GM23338 (cell line): ENCODE data around the gene LMO2. TPM values are rescaled to one million over a fixed set of nuclear protein-coding genes. Genes with fewer than 3 reads are reported as not detected.

ENCODE experiments used
- ATAC-seq: fragments of 200-7000 bp; cut with Tn5 transposase; 3 replicates; pipeline ENCODE4 v1.9.1; 2020
- DNase-seq: peaks from one replicate; pipeline ENCODE4 v3.0.0-alpha.2; 2015; ENCODE audit warnings: low spot score
- H2AFZ ChIP-seq: fragments of 200-600 bp; sonication (generic); 2 replicates; pipeline ENCODE4 v1.8.0; 2016; ENCODE audit warnings: antibody characterized with exemption, mild to moderate bottlenecking, moderate library complexity
- H3F3A ChIP-seq: fragments of 200-600 bp; sonication (generic); replicated peaks from 2 replicates; pipeline ENCODE4 v1.8.0; 2017; ENCODE audit warnings: antibody characterized with exemption, mixed run types, low read depth
- H3K27ac ChIP-seq: fragments of 200-600 bp; sonication (generic); 2 replicates; pipeline ENCODE4 v1.6.1; 2016; ENCODE audit warnings: low read depth
- H3K27me3 ChIP-seq: fragments of 200-600 bp; sonication (generic); 2 replicates; pipeline ENCODE4 v1.8.0; 2016; ENCODE audit warnings: mild to moderate bottlenecking, mixed run types, moderate library complexity; ENCODE audit not compliant: insufficient read depth
- H3K36me3 ChIP-seq: fragments of 200-600 bp; sonication (generic); 2 replicates; pipeline ENCODE4 v1.8.0; 2016; ENCODE audit warnings: mild to moderate bottlenecking; ENCODE audit not compliant: insufficient read depth
- H3K4me1 ChIP-seq: fragments of 200-600 bp; sonication (generic); 2 replicates; pipeline ENCODE4 v1.8.0; 2016; ENCODE audit warnings: mild to moderate bottlenecking, moderate library complexity; ENCODE audit not compliant: insufficient read depth
- H3K4me2 ChIP-seq: fragments of 200-600 bp; sonication (generic); 2 replicates; pipeline ENCODE4 v1.7.1; 2017; ENCODE audit warnings: mixed run types
- H3K4me3 ChIP-seq: fragments of 200-600 bp; sonication (generic); 2 replicates; pipeline ENCODE4 v1.6.1; 2016; ENCODE audit warnings: mixed run types
- H3K79me2 ChIP-seq: fragments of 200-600 bp; sonication (generic); replicated peaks from 2 replicates; pipeline ENCODE4 v1.8.0; 2017; ENCODE audit warnings: mild to moderate bottlenecking; ENCODE audit not compliant: insufficient read depth
- H3K9me2 ChIP-seq: fragments of 200-600 bp; sonication (generic); 2 replicates; pipeline ENCODE4 v1.8.0; 2017; ENCODE audit not compliant: insufficient read depth
- H4K20me1 ChIP-seq: fragments of 200-600 bp; sonication (generic); replicated peaks from 2 replicates; pipeline ENCODE4 v1.8.0; 2017; ENCODE audit warnings: mild to moderate bottlenecking; ENCODE audit not compliant: insufficient read depth
- H3K27ac Mint-ChIP-seq: 2 replicates; pipeline ENCODE4 v1.8.0; 2020; ENCODE audit warnings: inconsistent platforms, mild to moderate bottlenecking, moderate library complexity, mixed read lengths
- H3K27me3 Mint-ChIP-seq: 3 replicates; pipeline ENCODE4 v1.8.0; 2022; ENCODE audit warnings: low read depth, mild to moderate bottlenecking, moderate library complexity, mixed read lengths, inconsistent platforms; ENCODE audit not compliant: insufficient read depth, poor library complexity
- H3K36me3 Mint-ChIP-seq: 3 replicates; pipeline ENCODE4 v1.8.0; 2021; ENCODE audit warnings: low read depth, mild to moderate bottlenecking, inconsistent platforms, moderate library complexity, mixed read lengths
- H3K4me1 Mint-ChIP-seq: 3 replicates; pipeline ENCODE4 v1.8.0; 2020; ENCODE audit warnings: mild to moderate bottlenecking, inconsistent platforms, mixed read lengths
- H3K4me3 Mint-ChIP-seq: 3 replicates; pipeline ENCODE4 v1.8.0; 2021; ENCODE audit warnings: moderate library complexity, mild to moderate bottlenecking, inconsistent platforms, mixed read lengths
- H3K9me3 Mint-ChIP-seq: 3 replicates; pipeline ENCODE4 v1.8.0; 2020; ENCODE audit warnings: moderate library complexity, mild to moderate bottlenecking, inconsistent platforms, mixed read lengths
- CREB1 ChIP-seq: fragments of 250-450 bp; sonication (Bioruptor Pico); IDR thresholded peaks from 2 replicates; pipeline ENCODE4 v1.5.0; 2020; ENCODE audit warnings: low read depth, mild to moderate bottlenecking, moderate library complexity
- CTCF ChIP-seq, 2 experiments: fragments of 200-600 bp in 1 of 2; sonication (generic) in 1 of 2; conservative IDR thresholded peaks; 2 replicates each; pipeline versions ENCODE4 v1.5.1 to v1.6.1; 2016 to 2017; ENCODE audit warnings: antibody characterized with exemption in 2 of 2, low read depth in 2 of 2, mild to moderate bottlenecking in 2 of 2, moderate library complexity in 1 of 2
- EZH2 ChIP-seq: fragments of 200-600 bp; sonication (generic); IDR thresholded peaks from one replicate; pipeline ENCODE4 v1.8.0; 2017; ENCODE audit warnings: antibody characterized with exemption, mild to moderate bottlenecking, low read depth; ENCODE audit not compliant: unreplicated experiment
- EZH2phosphoT487 ChIP-seq: fragments of 200-600 bp; sonication (generic); IDR thresholded peaks from one replicate; pipeline ENCODE4 v1.8.1; 2018; ENCODE audit warnings: antibody characterized with exemption; ENCODE audit not compliant: unreplicated experiment
- JUNB ChIP-seq: IDR thresholded peaks from one replicate; pipeline ENCODE4 v1.6.1; 2016; ENCODE audit warnings: antibody characterized with exemption; ENCODE audit not compliant: unreplicated experiment
- NANOG ChIP-seq: IDR thresholded peaks from 2 replicates; pipeline ENCODE4 v1.6.1; 2016; ENCODE audit warnings: antibody characterized with exemption, borderline replicate concordance
- POLR2AphosphoS5 ChIP-seq: IDR thresholded peaks from 2 replicates; pipeline ENCODE4 v1.6.1; 2016; ENCODE audit warnings: antibody characterized with exemption, low read depth
- STAT1 ChIP-seq: IDR thresholded peaks from one replicate; pipeline ENCODE4 v1.6.1; 2016; ENCODE audit warnings: antibody characterized with exemption; ENCODE audit not compliant: unreplicated experiment
- ZNF114 ChIP-seq: fragments of 250-450 bp; sonication (Bioruptor Pico); IDR thresholded peaks from 2 replicates; pipeline ENCODE4 v1.5.0; 2020; ENCODE audit warnings: mild to moderate bottlenecking, moderate library complexity
- ZNF331 ChIP-seq: fragments of 250-450 bp; sonication (Bioruptor Pico); IDR thresholded peaks from 2 replicates; pipeline ENCODE4 v1.5.0; 2020; ENCODE audit warnings: low read depth, mild to moderate bottlenecking, moderate library complexity
- polyA plus RNA-seq: library from polyadenylated mRNA; unstranded; fragments of >200 nt; fragmentation: Nextera tagmentation; extraction: Ambion mirVana; gene quantifications from 2 replicates; pipeline ENCODE4 v1.2.1, GENCODE V29; 2016
- total RNA-seq: library from RNA; depleted of rRNA; stranded (reverse); fragments of >200 nt; shearing (Covaris generic); gene quantifications from 2 replicates; pipeline ENCODE4 v1.2.3, GENCODE V29; 2014
- TF ChIP-seq, protein P1 (sequence below): IDR thresholded peaks from one replicate; pipeline ENCODE4 v1.6.1; 2018; ENCODE audit warnings: antibody characterized with exemption; ENCODE audit not compliant: unreplicated experiment
- TF ChIP-seq, protein P2 (sequence below): IDR thresholded peaks from 2 replicates; pipeline ENCODE4 v1.6.1; 2016; ENCODE audit warnings: antibody characterized with exemption
- TF ChIP-seq, protein P3 (sequence below): fragments of 250-450 bp; sonication (Bioruptor Pico); IDR thresholded peaks from 2 replicates; pipeline ENCODE4 v1.5.0; 2020; ENCODE audit warnings: mild to moderate bottlenecking, moderate library complexity

The LMO2 gene
- total and polyA plus RNA-seq, 2 experiments from 2014 or later, result 1.4 to 3.1 TPM

GRCh38 chr11:33860926-33861325 lies 30.9 kb downstream of the LMO2 start:
- H3K4me2 ChIP-seq, result no peak overlapping the region
- Mint-ChIP-seq H3K4me3 (no peak overlapping the region), H3K4me1 (peaks cover 11% of the 10 kb centered on the region), H3K27me3 (peaks cover 5% of the 10 kb centered on the region), H3K27ac (no peak overlapping the region), H3K36me3 (no peaks in the 10 kb centered on the region), H3K9me3 (no peaks in the 10 kb centered on the region)
- no peaks in the 10 kb centered on the region for H3K9me2 ChIP-seq
- no peak for TF ChIP-seq ZNF114
- TF ChIP-seq JUNB, result no peak
- TF ChIP-seq EZH2phosphoT487, result no peak
- TF ChIP-seq STAT1, result no peak
- TF ChIP-seq, protein P1, sequence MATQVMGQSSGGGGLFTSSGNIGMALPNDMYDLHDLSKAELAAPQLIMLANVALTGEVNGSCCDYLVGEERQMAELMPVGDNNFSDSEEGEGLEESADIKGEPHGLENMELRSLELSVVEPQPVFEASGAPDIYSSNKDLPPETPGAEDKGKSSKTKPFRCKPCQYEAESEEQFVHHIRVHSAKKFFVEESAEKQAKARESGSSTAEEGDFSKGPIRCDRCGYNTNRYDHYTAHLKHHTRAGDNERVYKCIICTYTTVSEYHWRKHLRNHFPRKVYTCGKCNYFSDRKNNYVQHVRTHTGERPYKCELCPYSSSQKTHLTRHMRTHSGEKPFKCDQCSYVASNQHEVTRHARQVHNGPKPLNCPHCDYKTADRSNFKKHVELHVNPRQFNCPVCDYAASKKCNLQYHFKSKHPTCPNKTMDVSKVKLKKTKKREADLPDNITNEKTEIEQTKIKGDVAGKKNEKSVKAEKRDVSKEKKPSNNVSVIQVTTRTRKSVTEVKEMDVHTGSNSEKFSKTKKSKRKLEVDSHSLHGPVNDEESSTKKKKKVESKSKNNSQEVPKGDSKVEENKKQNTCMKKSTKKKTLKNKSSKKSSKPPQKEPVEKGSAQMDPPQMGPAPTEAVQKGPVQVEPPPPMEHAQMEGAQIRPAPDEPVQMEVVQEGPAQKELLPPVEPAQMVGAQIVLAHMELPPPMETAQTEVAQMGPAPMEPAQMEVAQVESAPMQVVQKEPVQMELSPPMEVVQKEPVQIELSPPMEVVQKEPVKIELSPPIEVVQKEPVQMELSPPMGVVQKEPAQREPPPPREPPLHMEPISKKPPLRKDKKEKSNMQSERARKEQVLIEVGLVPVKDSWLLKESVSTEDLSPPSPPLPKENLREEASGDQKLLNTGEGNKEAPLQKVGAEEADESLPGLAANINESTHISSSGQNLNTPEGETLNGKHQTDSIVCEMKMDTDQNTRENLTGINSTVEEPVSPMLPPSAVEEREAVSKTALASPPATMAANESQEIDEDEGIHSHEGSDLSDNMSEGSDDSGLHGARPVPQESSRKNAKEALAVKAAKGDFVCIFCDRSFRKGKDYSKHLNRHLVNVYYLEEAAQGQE, result no peak
- TF ChIP-seq CTCF (conservative IDR thresholded peaks at IDR 0.05; ENCODE audit: low read depth in 2 of 2), result no peak
- TF ChIP-seq, protein P2, sequence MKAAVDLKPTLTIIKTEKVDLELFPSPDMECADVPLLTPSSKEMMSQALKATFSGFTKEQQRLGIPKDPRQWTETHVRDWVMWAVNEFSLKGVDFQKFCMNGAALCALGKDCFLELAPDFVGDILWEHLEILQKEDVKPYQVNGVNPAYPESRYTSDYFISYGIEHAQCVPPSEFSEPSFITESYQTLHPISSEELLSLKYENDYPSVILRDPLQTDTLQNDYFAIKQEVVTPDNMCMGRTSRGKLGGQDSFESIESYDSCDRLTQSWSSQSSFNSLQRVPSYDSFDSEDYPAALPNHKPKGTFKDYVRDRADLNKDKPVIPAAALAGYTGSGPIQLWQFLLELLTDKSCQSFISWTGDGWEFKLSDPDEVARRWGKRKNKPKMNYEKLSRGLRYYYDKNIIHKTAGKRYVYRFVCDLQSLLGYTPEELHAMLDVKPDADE, result no peak
- TF ChIP-seq ZNF331 (CRISPR knock-in tag), result no peak
- no peak for TF ChIP-seq EZH2
- TF ChIP-seq POLR2AphosphoS5, result no peak
- TF ChIP-seq NANOG, result no peak
- TF ChIP-seq CREB1 (CRISPR knock-in tag), result no peak
- TF ChIP-seq, protein P3, sequence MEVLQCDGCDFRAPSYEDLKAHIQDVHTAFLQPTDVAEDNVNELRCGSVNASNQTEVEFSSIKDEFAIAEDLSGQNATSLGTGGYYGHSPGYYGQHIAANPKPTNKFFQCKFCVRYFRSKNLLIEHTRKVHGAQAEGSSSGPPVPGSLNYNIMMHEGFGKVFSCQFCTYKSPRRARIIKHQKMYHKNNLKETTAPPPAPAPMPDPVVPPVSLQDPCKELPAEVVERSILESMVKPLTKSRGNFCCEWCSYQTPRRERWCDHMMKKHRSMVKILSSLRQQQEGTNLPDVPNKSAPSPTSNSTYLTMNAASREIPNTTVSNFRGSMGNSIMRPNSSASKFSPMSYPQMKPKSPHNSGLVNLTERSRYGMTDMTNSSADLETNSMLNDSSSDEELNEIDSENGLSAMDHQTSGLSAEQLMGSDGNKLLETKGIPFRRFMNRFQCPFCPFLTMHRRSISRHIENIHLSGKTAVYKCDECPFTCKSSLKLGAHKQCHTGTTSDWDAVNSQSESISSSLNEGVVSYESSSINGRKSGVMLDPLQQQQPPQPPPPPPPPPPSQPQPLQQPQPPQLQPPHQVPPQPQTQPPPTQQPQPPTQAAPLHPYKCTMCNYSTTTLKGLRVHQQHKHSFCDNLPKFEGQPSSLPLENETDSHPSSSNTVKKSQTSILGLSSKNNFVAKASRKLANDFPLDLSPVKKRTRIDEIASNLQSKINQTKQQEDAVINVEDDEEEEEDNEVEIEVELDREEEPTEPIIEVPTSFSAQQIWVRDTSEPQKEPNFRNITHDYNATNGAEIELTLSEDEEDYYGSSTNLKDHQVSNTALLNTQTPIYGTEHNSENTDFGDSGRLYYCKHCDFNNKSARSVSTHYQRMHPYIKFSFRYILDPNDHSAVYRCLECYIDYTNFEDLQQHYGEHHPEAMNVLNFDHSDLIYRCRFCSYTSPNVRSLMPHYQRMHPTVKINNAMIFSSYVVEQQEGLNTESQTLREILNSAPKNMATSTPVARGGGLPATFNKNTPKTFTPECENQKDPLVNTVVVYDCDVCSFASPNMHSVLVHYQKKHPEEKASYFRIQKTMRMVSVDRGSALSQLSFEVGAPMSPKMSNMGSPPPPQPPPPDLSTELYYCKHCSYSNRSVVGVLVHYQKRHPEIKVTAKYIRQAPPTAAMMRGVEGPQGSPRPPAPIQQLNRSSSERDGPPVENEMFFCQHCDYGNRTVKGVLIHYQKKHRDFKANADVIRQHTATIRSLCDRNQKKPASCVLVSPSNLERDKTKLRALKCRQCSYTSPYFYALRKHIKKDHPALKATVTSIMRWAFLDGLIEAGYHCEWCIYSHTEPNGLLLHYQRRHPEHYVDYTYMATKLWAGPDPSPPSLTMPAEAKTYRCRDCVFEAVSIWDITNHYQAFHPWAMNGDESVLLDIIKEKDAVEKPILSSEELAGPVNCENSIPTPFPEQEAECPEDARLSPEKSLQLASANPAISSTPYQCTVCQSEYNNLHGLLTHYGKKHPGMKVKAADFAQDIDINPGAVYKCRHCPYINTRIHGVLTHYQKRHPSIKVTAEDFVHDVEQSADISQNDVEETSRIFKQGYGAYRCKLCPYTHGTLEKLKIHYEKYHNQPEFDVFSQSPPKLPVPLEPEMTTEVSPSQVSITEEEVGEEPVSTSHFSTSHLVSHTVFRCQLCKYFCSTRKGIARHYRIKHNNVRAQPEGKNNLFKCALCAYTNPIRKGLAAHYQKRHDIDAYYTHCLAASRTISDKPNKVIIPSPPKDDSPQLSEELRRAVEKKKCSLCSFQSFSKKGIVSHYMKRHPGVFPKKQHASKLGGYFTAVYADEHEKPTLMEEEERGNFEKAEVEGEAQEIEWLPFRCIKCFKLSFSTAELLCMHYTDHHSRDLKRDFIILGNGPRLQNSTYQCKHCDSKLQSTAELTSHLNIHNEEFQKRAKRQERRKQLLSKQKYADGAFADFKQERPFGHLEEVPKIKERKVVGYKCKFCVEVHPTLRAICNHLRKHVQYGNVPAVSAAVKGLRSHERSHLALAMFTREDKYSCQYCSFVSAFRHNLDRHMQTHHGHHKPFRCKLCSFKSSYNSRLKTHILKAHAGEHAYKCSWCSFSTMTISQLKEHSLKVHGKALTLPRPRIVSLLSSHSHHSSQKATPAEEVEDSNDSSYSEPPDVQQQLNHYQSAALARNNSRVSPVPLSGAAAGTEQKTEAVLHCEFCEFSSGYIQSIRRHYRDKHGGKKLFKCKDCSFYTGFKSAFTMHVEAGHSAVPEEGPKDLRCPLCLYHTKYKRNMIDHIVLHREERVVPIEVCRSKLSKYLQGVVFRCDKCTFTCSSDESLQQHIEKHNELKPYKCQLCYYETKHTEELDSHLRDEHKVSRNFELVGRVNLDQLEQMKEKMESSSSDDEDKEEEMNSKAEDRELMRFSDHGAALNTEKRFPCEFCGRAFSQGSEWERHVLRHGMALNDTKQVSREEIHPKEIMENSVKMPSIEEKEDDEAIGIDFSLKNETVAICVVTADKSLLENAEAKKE, result no peak
- H3F3A ChIP-seq, result no peaks in the 10 kb centered on the region
- H3K79me2 ChIP-seq, result no peaks in the 10 kb centered on the region
- H3K4me3 ChIP-seq, result no peak overlapping the region
- no peak overlapping the region for H3K27ac ChIP-seq
- H2AFZ ChIP-seq, result 0 out of 2 replicates have a peak overlapping the region, but pooled peaks have one; percentile 28
- H3K36me3 ChIP-seq, result no peaks in the 10 kb centered on the region
- H3K4me1 ChIP-seq, result peaks cover 11% of the 10 kb centered on the region
- ATAC-seq (no peak), DNase-seq (no peak)
- H3K27me3 ChIP-seq, result peaks cover 7% of the 10 kb centered on the region; the same call in 1 of the 2 replicates
- H4K20me1 ChIP-seq, result no peaks in the 10 kb centered on the region
